ENCODE measurements around the gene PRR20G.

GRCh38 chr3:127250032-127250431 is 37.8 kb downstream of the PRR20G start:
- no peak for TF ChIP-seq CTCF (IDR thresholded peaks at IDR 0.05)
- TF ChIP-seq POLR2A (IDR thresholded peaks at IDR 0.05), result no peak
